Erythroblast (primary cell): ENCODE results near the gene F8.

Experiments
- GATA1 ChIP-seq: IDR thresholded peaks from 2 replicates; pipeline ENCODE4 v1.6.1; 2011; ENCODE audit warnings: low read depth, mild to moderate bottlenecking, control low read depth, low read length, moderate library complexity
- POLR2A ChIP-seq: IDR thresholded peaks from 2 replicates; pipeline ENCODE4 v1.6.1; 2011; ENCODE audit warnings: mild to moderate bottlenecking, low read length

DNA sequence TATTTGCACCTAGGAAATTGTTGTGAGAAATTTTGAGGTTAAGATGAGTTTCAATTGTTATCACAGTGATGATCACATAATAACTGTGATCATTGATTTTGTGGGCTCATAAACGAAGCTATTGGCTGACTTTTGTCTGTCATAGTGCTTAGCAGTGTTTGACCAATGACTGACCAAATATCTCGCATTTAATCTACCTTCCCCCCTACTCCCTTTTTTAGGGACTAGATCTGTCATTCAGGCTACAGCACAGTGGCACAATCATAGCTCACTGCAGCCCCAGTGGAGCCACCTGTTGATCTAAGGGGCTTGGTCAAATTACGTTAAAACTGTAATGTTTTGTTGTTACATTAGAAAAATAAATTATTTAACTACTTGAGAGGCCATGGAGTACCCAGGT is 5.6 kb upstream of the F8 start:
- no peak for TF ChIP-seq POLR2A
- TF ChIP-seq GATA1: no peak
